HCT116 (cell line): Measurements from ENCODE around the gene MCM8.

Experiments
- ATF3 ChIP-seq: IDR thresholded peaks from 2 replicates; pipeline ENCODE4 v1.6.1; 2012
- CTCF ChIP-seq, 3 experiments: fragments of 200-600 bp in 1 of 3; sonication (generic) in 1 of 3; IDR thresholded peaks in 2 of 3; conservative IDR thresholded peaks in 1 of 3; 2 replicates each; pipeline ENCODE4 v1.5.1; 2012 to 2017; ENCODE audit warnings: low read depth in 2 of 3, low read length in 2 of 3, antibody characterized with exemption in 1 of 3, borderline replicate concordance in 1 of 3, control low read depth in 1 of 3, mild to moderate bottlenecking in 1 of 3, mixed read lengths in 1 of 3, mixed run types in 1 of 3, moderate library complexity in 1 of 3; ENCODE audit not compliant: insufficient read depth in 1 of 3
- ELF1 ChIP-seq: IDR thresholded peaks from 2 replicates; pipeline ENCODE4 v1.6.1; 2012; ENCODE audit warnings: low read depth, borderline replicate concordance
- EZH2 ChIP-seq: fragments of 200-600 bp; sonication (generic); IDR thresholded peaks from 2 replicates; pipeline ENCODE4 v1.6.1; 2017; ENCODE audit warnings: antibody characterized with exemption, mixed run types
- EZH2phosphoT487 ChIP-seq: fragments of 200-600 bp; IDR thresholded peaks from 2 replicates; pipeline ENCODE4 v1.6.1; 2018; ENCODE audit warnings: antibody characterized with exemption, borderline replicate concordance
- MAX ChIP-seq: IDR thresholded peaks from 2 replicates; pipeline ENCODE4 v1.6.1; 2012
- POLR2A ChIP-seq: IDR thresholded peaks from 2 replicates; pipeline ENCODE4 v1.7.0; 2011; ENCODE audit warnings: borderline replicate concordance; ENCODE audit not compliant: insufficient read depth, insufficient read length; ENCODE audit errors: extremely low read depth
- POLR2AphosphoS5 ChIP-seq: IDR thresholded peaks from 2 replicates; pipeline ENCODE4 v1.6.1; 2011; ENCODE audit warnings: mild to moderate bottlenecking, low read depth, low read length, moderate library complexity
- REST ChIP-seq: IDR thresholded peaks from 2 replicates; pipeline ENCODE4 v1.6.1; 2012; ENCODE audit warnings: low read depth
- SIN3A ChIP-seq: IDR thresholded peaks from 2 replicates; pipeline ENCODE4 v1.6.1; 2012; ENCODE audit warnings: low read depth

GRCh38 chr20:6040958-6041807 is 90.7 kb downstream of the MCM8 start:
- TF ChIP-seq POLR2A (no peak), CTCF (IDR thresholded peaks at IDR 0.05 in 2 of 3, conservative IDR thresholded peaks at IDR 0.05 in 1 of 3; ENCODE audit: borderline replicate concordance in 1 of 3, insufficient read depth in 1 of 3, low read depth in 2 of 3, low read length in 2 of 3) (no peak), REST (no peak), ELF1 (no peak), EZH2 (no peak), SIN3A (no peak), EZH2phosphoT487 (no peak), POLR2AphosphoS5 (no peak), ATF3 (no peak), MAX (no peak)
